HG03139 (cell line): ENCODE results near the gene SDK2.
"Not testable (repeated sequence)": the region's sequence is repeated elsewhere in the genome, so short reads cannot be mapped to it uniquely, and the experiment has no call there.

Experiments
- ATAC-seq: cut with Tn5 transposase; IDR thresholded peaks from one replicate; pipeline ENCODE4 v1.9.1; 2021; ENCODE audit not compliant: unreplicated experiment

SDK2 gene

GRCh38 chr17:73492821-73493814, 151.1 kb downstream of the SDK2 start:
- no peak for ATAC-seq

- ATAC-seq: no peak
Observed at GRCh38 chr17:73492125-73492820, 152.0 kb downstream of the SDK2 start.

GRCh38 chr17:73491648-73492047, 152.6 kb downstream of the SDK2 start:
- ATAC-seq: no peak

- ATAC-seq: no peak
Observed at GRCh38 chr17:73490851-73491250, 153.4 kb downstream of the SDK2 start.

GRCh38 chr17:73489991-73490390, 154.3 kb downstream of the SDK2 start:
- no peak for ATAC-seq

- no peak for ATAC-seq
Observed at GRCh38 chr17:73489333-73489732, 154.9 kb downstream of the SDK2 start.

- ATAC-seq: no peak
Observed at GRCh38 chr17:73485130-73485529, 159.1 kb downstream of the SDK2 start.

GRCh38 chr17:73482894-73483293, 161.4 kb downstream of the SDK2 start:
- ATAC-seq: no peak

- ATAC-seq: no peak
Observed at GRCh38 chr17:73482251-73482716, 162.0 kb downstream of the SDK2 start.

- ATAC-seq: no peak
Observed at GRCh38 chr17:73481676-73482075, 162.6 kb downstream of the SDK2 start.

GRCh38 chr17:73480740-73481139, 163.5 kb downstream of the SDK2 start:
- no peak for ATAC-seq

- no peak for ATAC-seq
Observed at GRCh38 chr17:73478768-73479424, 165.3 kb downstream of the SDK2 start.

- no peak for ATAC-seq
Observed at GRCh38 chr17:73478334-73478733, 165.9 kb downstream of the SDK2 start.

- no peak for ATAC-seq
Observed at GRCh38 chr17:73476890-73477350, 167.3 kb downstream of the SDK2 start.

GRCh38 chr17:73474370-73474988, 169.8 kb downstream of the SDK2 start:
- no peak for ATAC-seq

GRCh38 chr17:73472715-73473114, 171.5 kb downstream of the SDK2 start:
- ATAC-seq: not testable (repeated sequence)

- ATAC-seq: no peak
Observed at GRCh38 chr17:73471924-73472323, 172.3 kb downstream of the SDK2 start.

- no peak for ATAC-seq
Observed at GRCh38 chr17:73470316-73470826, 173.9 kb downstream of the SDK2 start.

GRCh38 chr17:73469311-73469710, 174.9 kb downstream of the SDK2 start:
- ATAC-seq: no peak

GRCh38 chr17:73468221-73468620, 176.0 kb downstream of the SDK2 start:
- no peak for ATAC-seq

GRCh38 chr17:73467651-73468050, 176.6 kb downstream of the SDK2 start:
- ATAC-seq: no peak
